Stimulated activated CD4-positive, alpha-beta T cell treated with anti-CD3 and anti-CD28 coated beads, Interleukin-1b, Interleukin-23, amount 100 ng/mL, for 24 hours (primary cell): ENCODE results near the gene PRR32.
"Not testable (repeated sequence)": the region's sequence is repeated elsewhere in the genome, so short reads cannot be mapped to it uniquely, and the experiment has no call there.

Experiments used
- DNase-seq, 4 experiments: peaks; one replicate each; pipeline ENCODE4 v3.0.0-alpha.2; 2020; ENCODE audit warnings: low read depth in 4 of 4, low spot score in 1 of 4

The PRR32 gene, protein sequence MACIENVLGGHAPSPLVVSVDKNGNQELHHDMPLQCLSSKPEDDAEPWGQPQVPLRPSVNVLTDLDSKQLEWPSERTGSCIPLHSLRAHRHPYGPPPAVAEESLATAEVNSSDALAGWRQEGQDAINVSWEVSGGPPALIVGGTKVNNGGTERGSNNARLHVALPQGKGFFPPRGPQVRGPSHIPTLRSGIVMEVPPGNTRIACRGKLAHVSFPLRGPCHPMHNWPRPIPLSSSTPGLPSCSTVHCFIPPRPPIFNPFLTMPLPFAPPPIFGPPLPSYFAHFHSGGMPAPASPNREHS

DNA sequence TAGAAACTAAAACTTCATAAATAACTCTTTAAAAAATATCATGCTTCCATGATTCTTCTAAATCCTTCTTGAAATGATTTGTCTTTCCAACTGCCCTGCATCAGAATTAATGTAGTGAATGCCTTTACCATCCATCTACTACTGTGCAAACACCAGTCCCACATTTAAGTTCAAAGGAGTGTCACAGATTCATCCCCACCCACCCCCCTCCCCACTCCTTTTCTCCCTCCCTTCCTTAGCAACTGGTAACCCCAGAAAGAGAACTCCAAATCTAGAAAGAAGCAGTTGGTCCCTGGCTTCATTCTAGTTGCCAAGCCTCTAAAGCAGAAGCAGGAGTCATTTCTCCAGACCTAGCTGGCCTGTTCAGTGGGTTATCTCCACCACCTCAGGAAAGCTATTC, at the start of gene PRR32:
PRR32 (plus strand) TSS at position 301 of the 400 bp plus-strand sequence. CDS start 115 bp downstream, outside the sequence.
- no peak for DNase-seq

DNA sequence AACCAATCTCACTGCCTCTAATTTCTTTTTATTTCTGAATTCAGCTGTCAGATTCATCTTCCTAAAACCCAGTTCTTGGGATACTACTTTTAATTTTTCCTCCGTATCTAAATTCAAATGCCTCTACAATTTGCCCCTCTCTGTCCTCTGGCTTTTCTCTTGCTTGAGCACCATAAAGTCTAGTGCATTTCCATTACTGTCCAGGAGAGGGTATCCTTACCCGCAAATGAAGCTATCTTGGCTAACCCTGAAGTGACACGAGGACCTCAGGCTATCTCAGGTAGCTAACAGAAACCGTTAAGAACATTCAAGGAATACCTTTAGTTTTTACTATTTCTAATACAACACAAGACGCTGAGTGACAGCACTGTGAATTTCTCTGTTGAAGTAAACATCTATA, 49.4 kb upstream of the PRR32 start:
- no peak for DNase-seq

DNA sequence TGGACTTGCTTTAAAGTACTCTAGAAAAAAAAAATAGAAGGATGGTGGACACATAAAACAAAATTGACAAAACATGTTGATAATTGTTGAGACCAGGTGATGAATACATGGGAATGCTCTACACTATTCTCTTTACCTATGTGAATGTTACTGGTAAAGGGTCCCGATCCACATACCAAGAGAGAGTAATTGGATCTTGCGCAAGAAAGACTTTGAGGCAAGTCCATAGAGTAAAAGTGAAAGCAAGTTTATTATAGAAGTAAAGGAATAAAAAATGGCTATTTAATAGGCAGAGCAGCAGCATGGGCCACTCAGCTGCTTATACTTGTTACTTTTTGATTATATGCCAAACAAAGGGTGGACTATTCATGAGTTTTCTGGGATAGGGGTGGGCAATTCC, 34.0 kb upstream of the PRR32 start:
- DNase-seq: no peak

DNA sequence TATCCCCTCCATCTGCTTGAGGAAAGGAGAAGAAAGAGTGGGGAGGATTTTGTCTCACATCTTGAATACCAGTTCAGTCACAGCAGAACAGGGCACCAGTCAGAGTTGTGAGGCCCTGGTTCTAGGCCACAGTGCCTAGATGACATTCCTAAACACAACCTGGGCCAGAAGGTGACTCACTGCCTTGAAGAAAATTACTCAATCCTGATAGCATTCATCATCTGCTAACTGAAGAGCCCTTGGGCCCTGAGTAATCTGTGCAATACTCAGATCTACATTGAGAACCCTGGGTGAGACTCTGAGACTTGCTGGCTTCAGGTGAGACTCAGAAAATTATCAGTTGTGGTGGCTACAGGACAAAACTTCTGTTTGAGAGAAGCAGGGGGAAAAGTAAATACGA, 20.5 kb upstream of the PRR32 start:
- no peak for DNase-seq

DNA sequence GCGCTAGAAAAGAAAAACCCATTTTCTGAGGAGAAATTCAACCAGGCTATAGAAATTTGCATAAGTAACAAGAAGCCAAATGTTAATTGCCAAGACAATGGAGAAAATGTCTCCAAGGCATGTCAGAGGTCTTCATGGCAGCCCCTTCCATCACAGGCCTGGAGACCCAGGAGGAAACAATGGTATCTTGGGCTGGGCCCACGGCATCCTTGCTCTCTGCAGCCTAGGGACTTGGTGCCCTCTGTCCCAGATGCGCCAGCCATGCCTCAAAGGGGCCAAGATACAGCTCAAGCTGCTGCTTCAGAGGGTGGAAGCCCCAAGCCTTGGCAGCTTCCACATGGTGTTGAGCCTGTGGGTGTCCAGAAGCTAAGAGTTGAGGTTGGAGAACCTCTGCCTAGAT, 12.7 kb upstream of the PRR32 start:
- DNase-seq: not testable (repeated sequence)

DNA sequence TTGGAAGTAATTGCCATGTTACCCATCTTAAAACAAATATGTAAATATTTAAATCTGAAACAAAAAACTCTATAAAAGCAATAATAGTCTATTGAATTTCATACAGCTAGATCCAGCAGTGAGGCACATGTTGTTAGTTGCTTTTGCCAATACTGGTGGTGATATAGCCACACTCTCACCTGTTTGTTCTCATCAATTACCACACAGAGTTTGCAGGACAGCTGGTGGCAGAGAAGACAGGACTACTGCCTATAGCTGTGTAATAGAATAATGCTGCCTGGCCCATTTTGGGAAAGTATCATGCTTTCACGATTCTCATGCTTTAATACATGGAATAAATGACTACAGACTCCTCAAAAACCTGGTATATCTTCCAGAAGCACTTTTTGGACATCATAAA, 3.7 kb upstream of the PRR32 start:
- no peak for DNase-seq

DNA sequence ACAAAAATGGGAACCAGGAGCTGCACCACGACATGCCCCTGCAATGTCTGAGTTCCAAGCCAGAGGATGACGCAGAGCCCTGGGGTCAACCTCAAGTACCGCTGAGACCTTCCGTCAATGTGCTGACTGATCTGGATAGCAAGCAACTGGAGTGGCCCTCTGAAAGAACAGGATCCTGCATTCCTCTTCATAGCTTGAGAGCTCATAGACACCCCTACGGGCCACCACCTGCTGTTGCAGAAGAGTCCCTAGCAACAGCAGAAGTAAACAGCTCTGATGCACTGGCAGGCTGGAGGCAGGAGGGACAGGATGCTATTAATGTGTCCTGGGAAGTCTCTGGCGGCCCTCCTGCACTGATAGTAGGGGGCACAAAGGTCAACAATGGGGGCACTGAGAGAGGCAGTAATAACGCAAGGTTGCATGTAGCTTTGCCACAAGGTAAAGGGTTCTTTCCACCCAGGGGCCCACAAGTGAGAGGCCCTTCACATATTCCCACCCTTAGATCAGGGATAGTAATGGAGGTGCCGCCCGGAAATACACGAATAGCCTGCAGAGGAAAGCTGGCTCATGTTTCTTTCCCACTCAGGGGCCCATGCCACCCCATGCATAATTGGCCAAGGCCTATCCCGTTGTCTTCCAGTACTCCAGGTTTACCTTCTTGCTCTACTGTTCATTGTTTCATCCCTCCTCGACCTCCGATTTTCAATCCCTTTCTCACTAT, 1.3 kb downstream of the PRR32 start:
- DNase-seq: no peak

DNA sequence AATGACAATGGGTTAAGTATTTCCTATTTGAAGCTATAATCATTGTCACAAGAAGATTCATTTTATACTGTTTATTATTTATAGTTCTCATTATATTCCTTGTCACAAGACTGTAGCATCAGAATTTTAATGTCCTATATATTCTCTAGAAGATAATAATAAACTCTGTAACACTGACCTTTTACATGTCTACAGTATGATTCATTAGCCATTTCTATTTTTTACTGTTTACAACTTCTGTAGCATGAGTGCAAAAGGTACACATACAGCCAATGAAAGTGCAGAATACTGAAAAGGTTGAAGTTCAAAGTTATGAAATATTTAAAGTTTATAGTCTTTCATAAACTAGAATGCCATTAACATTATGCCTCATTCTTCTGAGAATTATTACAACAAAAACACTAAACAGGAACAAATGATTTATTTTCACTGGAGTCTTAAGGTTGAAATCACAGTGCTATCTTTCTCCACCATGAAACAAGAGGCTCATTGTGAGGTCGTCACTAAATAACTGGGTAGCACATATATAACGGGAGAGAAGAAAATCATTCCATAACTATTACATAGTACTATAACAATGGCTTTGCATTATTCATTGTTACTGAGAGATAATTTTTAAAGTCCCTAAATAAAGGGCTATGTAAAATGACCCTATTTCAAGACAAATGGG, 4.9 kb downstream of the PRR32 start:
- DNase-seq: no peak

DNA sequence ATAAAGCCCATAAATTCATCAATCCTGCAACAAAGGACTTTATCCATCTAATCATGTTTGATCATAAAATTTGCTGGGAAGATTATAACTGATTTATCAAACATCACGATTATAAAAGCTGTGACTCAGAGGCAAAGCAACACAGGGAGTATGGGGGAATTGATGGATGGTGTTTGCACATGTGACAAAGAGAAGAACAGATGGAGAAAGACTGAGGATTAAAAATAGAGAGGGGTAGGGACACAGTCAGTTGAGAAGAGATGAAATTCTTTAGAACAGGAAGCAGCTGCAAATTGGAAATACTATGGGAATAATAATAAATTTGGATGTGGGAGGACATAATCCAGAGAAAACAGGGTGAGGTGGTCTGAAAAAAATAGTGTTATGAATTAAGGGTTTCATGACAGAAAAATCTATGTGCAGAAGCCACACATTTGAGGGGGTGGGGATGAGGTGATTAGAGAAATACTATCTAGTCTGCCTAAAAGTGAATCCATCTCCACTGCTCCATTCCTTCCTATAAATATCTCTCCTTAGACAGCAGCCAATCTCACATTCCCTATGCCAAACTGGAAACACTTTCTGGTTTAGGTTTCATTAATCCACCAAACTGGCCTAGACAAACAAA, 6.2 kb downstream of the PRR32 start:
- no peak for DNase-seq

DNA sequence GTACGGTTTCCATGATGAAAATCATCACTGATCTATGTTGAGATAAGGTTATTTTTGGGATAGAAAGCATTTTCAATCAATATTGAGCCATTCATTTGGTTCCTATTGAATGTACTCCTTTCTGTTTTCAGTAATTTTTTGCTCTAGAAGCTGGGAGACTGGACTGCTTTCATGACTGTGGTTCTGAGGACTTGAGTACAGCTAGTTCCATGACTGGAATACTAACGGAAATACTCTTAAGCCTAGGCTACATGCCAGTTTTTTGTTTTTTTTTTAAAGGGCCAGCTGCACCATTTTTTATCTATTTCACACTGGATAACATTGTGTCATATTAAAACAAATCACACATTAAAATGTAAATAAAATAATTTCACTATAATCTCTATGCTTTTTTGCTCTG, 16.7 kb downstream of the PRR32 start:
- DNase-seq: no peak

DNA sequence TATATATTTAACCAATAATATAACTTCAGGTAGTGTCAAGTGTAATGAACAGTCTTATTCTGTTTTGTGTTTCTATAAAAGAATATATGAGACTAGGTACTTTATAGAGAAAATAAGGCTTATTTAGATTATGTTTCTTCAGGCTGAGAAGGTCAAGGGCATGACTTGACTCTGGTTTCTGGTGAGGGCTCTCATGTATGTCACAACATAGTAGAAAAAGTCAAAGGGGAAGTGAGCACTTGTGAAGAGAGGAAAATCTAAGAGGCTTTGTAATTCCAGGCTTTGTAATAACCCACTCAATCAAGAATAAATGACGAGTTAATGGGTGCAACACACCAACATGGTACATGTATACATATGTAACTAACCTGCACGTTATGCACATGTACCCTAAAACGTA, 27.6 kb downstream of the PRR32 start:
- no peak for DNase-seq

DNA sequence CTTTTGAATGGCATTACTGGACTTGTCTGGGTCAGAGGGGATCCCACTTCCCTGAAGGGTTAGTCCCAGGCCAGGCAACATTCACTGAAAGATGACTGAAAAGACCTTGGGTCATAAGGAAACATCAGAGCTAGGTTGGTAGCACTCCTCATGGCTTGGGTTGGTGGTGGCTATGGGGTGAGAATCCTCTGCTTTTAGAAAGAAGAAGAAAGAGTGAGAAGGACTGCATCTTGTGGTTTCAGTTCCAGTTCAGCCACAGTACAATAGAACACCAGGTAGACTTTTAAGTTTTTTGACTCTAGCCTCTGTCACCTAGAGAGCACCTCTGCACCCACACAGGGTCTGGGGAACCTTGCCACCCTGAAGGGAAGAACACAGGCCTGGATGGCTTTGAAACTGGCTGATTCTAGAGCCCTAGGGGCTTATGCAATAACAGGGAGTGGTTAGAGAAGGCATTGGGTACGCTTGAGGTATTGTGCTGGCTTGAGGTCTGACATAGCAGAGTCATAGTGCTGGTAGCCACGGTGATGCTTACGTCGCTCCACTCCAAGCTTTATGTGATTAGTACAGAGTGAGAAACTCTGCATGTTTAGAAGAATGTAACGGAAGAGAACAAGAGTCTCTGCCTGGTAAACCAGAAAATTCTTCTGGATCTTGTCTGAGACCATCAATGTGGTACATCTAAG, 36.5 kb downstream of the PRR32 start:
- DNase-seq: no peak
